Fibroblast of peridontal ligament (primary cell): ENCODE measurements around the gene IL23R.
"Not testable (repeated sequence)": the region's sequence is repeated elsewhere in the genome, so short reads cannot be mapped to it uniquely, and the experiment has no call there.

Source experiments
- DNase-seq: peaks from one replicate; pipeline ENCODE4 v3.0.0-alpha.2; 2010; ENCODE audit errors: extremely low read depth

IL23R gene

DNA sequence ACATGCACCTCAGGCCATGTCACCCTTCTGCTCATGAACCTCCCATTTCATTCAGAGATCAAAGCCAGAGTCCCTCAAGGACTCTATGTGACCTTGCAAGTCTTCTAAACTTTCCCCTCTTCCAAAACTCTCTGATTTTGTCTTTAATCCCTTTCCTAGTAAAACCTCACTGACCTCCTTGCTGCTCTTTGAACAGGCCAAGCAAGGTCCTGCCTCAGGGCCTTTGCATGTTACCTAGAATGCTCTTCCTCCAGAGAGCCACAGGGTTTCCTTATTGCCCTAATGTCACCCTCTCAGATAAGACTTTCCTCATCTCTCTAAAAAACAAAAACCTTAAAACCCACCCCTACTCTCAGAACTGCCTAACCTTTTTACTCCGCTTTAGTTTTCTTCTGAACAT, 26.6 kb downstream of the IL23R start:
- DNase-seq: no peak

GRCh38 chr1:67193704-67194103, 27.4 kb downstream of the IL23R start:
- no peak for DNase-seq

DNA sequence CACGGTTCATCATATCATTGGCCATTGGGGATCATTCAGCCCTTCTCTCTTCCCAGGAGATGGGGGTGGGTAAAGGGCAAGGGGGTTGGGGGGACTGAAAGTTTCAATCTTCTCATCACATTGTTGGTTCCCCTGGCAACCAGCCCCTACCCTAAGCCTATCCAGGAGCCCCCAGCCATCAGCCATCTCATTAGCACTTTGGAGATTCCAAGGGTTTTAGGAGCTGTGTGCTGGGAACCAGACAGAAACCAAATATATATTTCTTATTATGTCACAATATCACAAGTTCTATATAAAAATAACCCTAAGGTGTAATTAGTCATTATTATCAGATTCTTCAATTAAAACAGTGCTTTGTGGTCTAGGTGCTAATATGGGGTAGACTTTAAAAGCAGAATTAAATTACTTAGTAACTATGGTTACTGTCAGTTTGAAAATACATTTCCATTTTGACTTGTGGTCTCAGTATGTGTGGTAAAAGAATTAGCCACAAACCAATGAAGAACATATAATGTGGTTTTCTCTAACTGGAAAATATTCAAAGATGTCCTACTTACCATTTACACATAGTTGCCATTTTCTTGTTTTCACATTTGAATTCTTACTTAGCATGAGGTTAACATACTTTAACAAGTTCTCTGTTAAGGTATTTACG, 28.1 kb downstream of the IL23R start:
- no peak for DNase-seq

DNA sequence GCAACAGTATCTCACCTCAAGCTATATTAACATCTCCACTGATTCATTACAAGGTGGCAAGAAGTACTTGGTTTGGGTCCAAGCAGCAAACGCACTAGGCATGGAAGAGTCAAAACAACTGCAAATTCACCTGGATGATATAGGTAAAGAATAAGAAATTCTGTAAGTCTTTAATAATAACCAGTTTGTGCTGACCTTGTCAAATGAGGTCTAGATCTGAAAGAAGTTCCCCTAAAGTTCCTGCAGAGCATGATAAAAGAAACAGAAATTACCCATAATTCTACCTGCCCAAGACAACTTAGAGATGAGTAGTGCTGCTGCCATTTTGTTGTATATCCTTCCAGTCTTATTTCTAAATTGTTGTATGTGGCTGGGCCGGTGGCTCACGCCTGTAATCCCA, 34.5 kb downstream of the IL23R start:
- DNase-seq: no peak

- DNase-seq: peak; percentile 58
Measured at GRCh38 chr1:67201891-67202290, 35.6 kb downstream of the IL23R start.

- no peak for DNase-seq
Measured at GRCh38 chr1:67204298-67204980, 38.2 kb downstream of the IL23R start.

DNA sequence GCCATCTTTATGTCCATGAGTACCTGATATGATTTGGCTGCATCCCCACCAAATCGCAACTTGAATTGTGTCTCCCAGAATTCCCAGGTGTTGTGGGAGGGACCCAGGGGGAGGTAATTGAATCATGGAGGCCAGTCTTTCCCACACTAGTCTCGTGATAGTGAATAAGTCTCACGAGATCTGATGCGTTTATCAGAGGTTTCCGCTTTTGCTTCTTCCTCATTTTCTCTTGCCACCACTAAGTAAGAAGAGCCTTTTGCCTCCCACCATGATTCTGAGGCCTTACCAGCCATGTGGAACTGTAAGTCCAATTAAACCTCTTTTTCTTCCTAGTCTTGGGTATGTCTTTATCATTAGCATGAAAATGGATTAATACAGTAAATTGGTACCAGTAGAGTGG, 41.1 kb downstream of the IL23R start:
- DNase-seq: not testable (repeated sequence)

DNA sequence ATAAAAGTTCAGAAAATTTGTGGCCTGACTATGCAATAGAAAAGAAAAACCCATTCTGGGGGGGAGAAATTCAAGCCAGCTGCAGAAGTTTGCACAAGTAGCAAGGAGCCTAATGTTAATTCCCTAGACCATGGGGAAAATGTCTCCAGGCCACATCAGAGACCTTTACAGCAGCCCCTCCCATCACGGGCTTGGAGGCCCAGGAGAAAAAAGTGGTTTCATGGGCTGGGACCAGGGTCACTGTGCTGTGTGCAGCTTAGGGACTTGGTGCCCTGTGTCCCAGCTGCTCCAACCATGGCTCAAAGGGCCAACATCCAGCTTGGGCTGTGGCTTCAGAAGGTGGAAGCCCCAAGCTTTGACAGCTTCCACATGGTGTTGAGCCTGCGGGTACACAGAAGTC, 42.0 kb downstream of the IL23R start:
- DNase-seq: no peak

DNA sequence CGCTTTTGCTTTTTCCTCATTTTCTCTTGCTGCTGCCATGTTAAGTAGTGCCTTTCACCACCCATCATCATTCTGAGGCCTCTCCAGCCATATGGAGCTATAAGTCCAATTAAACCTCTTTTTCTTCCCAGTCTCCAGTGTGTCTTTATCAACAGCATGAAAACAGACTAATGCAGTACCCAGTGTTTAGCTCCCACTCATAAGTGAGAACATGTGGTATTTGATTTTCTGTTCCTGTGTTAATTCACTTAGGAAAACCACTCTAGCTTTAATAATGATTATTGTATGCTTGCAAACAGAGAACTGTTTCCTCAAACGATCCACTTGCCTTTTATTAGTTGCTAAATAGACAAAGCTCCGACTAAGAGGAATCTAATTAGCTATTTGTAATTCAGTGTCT, 43.3 kb downstream of the IL23R start:
- DNase-seq: no peak

- DNase-seq: peak; percentile 48
Measured at GRCh38 chr1:67211589-67212563, 45.6 kb downstream of the IL23R start.

GRCh38 chr1:67213164-67213563, 46.9 kb downstream of the IL23R start:
- peak; percentile 20 for DNase-seq

- no peak for DNase-seq
Measured at GRCh38 chr1:67213948-67214347, 47.7 kb downstream of the IL23R start.

GRCh38 chr1:67214420-67215174, 48.3 kb downstream of the IL23R start:
- peak; percentile 59 for DNase-seq

DNA sequence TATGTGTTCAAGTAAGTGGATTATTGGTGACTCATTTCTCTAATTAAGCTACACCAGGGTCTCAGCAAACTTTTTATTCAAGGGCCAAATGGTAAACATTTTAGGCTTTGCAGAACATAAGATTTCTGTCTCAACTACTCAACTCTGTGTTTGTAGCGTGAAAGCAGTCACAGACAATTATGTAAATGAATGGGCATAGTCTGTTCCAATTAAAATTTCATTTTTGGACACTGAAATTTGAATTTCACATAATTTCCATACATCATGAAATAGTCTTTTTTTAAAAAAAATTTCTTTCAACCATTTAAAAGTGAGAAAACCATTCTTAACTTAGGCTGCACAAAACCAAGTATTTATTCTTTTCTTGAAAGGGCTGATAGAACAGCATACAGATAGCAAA, 50.1 kb downstream of the IL23R start:
- no peak for DNase-seq

- peak; percentile 9 for DNase-seq
Measured at GRCh38 chr1:67217417-67217816, 51.2 kb downstream of the IL23R start.

DNA sequence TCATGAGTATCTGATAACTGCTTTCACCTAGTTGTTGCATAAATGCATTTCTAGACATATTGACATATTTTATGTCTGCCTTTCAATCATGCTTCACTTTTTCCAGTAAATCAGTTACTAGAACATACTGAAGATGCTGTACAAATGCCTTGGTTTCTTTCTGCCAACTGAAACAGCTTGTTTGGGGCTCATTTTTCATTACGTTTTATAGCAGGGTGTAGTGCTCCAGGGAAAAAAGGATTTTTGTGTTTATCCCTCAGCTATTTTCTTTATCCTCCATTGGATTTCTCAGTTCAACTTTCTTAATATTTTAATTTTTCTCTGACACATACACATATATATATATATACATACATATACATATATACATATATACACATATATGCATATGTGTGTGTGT, 51.7 kb downstream of the IL23R start:
- DNase-seq: no peak

- DNase-seq: no peak
Measured at GRCh38 chr1:67224856-67225255, 58.6 kb downstream of the IL23R start.

DNA sequence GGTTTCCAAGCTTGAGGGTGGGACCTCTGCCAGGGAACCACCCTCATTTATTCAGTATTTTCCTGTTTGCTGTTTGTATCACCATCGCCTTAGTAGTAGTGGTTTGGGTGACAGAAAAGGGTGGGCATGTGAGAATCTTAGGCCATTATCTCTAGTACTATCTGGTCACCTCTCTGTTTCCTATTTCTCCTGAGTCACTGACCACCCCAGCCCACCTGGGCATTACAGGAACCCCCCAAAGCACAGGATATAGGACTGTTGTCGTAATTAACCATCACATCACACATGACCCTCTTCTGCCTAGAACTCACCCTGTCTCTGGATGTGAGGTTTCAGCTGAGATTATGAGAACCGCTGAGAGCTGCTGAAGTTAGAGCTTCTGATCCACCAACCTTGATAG, 60.4 kb downstream of the IL23R start:
- no peak for DNase-seq

DNA sequence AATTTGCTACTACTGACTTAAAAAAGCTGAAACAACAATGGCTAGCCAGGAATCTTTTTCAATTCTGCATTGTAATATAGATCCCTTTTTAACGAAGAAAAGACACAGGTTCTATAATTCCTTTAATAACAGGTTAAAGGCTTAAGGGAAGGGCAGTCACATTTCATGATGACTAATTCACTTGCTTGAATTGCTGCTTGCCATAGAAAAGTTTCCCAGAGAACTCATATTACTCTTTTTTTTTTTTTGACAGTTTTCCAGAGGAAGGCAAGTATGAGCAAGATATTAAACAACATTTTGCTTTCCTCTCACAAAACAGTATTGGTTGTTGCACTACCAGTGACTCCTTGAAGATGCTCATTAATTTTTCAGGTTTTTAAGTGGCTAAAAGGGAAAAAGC, 60.9 kb downstream of the IL23R start:
- peak; percentile 51 for DNase-seq

- DNase-seq: no peak
Measured at GRCh38 chr1:67228791-67229190, 62.5 kb downstream of the IL23R start.

DNA sequence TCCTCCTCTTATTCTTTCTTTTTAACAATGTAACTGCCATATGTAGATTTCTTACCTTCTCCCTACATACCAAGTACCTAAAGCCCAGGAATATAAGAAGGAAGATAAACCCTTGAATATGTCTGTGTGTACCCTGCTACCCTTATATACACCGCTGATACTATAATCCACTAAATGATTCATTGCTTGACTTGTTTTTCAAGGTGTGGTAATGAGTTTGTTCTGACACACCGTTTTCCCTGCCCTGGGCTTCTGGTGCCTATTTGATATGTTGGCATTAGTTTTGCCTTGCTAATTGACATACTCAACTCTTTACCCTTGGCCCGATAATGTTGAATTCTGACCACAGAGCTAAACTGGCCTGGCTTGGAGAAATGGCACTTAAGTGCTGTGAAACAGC, 64.3 kb downstream of the IL23R start:
- DNase-seq: no peak

GRCh38 chr1:67236277-67236676, 70.0 kb downstream of the IL23R start:
- no peak for DNase-seq
